SU-DHL-6 (cell line): Measurements from ENCODE around the gene CEP43.

Source experiments
- H2AFZ ChIP-seq: fragments of 200-600 bp; sonication (generic); 2 replicates; pipeline ENCODE4 v1.6.1; 2014; ENCODE audit warnings: low read depth, mild to moderate bottlenecking, moderate library complexity, mixed read lengths, antibody characterized with exemption, low read length; ENCODE audit not compliant: severe bottlenecking
- H3F3A ChIP-seq: fragments of 200-600 bp; shearing (Covaris generic); 2 replicates; pipeline ENCODE4 v1.6.0; 2016; ENCODE audit warnings: antibody characterized with exemption, mild to moderate bottlenecking; ENCODE audit not compliant: insufficient read depth
- H3K27ac ChIP-seq: fragments of 200-600 bp; sonication (generic); 2 replicates; pipeline ENCODE4 v1.5.1; 2016; ENCODE audit warnings: low read depth, mild to moderate bottlenecking, low read length, moderate library complexity, mixed read lengths
- H3K27me3 ChIP-seq: fragments of 200-600 bp; sonication (generic), shearing (Covaris generic); 2 replicates; pipeline ENCODE4 v1.6.0; 2014; ENCODE audit warnings: mild to moderate bottlenecking, low read length
- H3K36me3 ChIP-seq: fragments of 200-600 bp; sonication (generic); 2 replicates; pipeline ENCODE4 v1.6.1; 2014; ENCODE audit warnings: mild to moderate bottlenecking, low read length, mixed read lengths
- H3K4me2 ChIP-seq: fragments of 300-600, 200-600 bp; shearing (Covaris generic), sonication (generic); 2 replicates; pipeline ENCODE4 v1.6.0; 2014; ENCODE audit warnings: low read length, low read depth, mild to moderate bottlenecking; ENCODE audit not compliant: poor library complexity, severe bottlenecking
- H3K4me3 ChIP-seq: fragments of 200-600 bp; sonication (generic); 2 replicates; pipeline ENCODE4 v1.5.1; 2014; ENCODE audit warnings: antibody characterized with exemption, low read length, mild to moderate bottlenecking, mixed read lengths; ENCODE audit not compliant: insufficient read depth, poor library complexity, severe bottlenecking
- H3K79me2 ChIP-seq: fragments of 200-600 bp; sonication (generic); 2 replicates; pipeline ENCODE4 v1.6.1; 2014; ENCODE audit warnings: mild to moderate bottlenecking, low read length, moderate library complexity; ENCODE audit not compliant: insufficient read depth
- H3K9ac ChIP-seq: fragments of 200-600 bp; sonication (generic); 2 replicates; pipeline ENCODE4 v1.7.0; 2014; ENCODE audit warnings: mild to moderate bottlenecking, low read length
- H3K9me2 ChIP-seq: fragments of 200-600 bp; sonication (generic); replicated peaks from 2 replicates; pipeline ENCODE4 v1.6.1; 2014; ENCODE audit warnings: low read length; ENCODE audit not compliant: insufficient read depth
- H3K9me3 ChIP-seq: fragments of 200-600 bp; sonication (generic); 2 replicates; pipeline ENCODE4 v1.6.1; 2014; ENCODE audit warnings: low read length, mixed read lengths; ENCODE audit not compliant: insufficient read depth
- H4K20me1 ChIP-seq: fragments of 200-600 bp; sonication (generic); 2 replicates; pipeline ENCODE4 v1.6.1; 2014; ENCODE audit warnings: low read depth, mild to moderate bottlenecking, antibody characterized with exemption, low read length, moderate library complexity, mixed read lengths
- CTCF ChIP-seq: fragments of 200-600 bp; sonication (generic); IDR thresholded peaks from one replicate; pipeline ENCODE4 v1.5.1; 2017; ENCODE audit warnings: antibody characterized with exemption, mild to moderate bottlenecking, low read length, moderate library complexity; ENCODE audit not compliant: insufficient read depth, poor library complexity, severe bottlenecking
- EZH2phosphoT487 ChIP-seq: fragments of 200-600 bp; sonication (generic), shearing (Covaris generic); conservative IDR thresholded peaks from 2 replicates; pipeline ENCODE4 v1.6.1; 2018; ENCODE audit warnings: mild to moderate bottlenecking, antibody characterized with exemption, low read length, moderate library complexity, mixed read lengths

The CEP43 gene

DNA sequence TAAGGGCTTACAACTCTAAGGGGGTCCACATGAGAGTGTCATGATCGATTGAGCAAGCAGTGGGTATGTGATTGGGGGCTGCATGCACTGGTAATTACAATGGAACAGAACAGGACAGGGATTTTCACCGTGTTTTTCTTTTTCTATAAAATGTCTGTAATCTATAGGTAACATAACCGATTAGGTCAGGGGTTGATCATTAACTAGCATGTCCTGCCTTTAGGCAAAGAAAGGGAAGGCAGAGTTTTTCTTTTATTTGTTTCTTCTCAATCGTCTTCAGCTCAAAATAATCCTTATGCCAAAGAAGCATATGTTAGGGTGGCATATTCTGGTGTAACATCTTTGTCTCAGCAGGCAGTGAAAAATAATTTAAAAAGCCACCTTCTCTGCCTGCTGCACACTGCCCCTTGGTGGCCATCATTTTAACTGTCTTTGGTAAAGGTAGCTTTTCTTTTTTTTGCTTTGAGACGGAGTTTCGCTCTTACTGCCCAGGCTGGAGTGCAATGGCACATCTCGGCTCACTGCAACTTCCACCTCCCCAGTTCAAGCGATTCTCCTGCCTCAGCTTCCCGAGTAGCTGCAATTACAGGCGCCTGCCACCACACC, 9.7 kb upstream of the CEP43 start:
- no peaks in the 10 kb centered on the region for H3K9me2 ChIP-seq
- no peak overlapping the region for H3K4me2 ChIP-seq
- no peaks in the 10 kb centered on the region for H3K27me3 ChIP-seq
- no peak overlapping the region for H3K27ac ChIP-seq
- H4K20me1 ChIP-seq, result peaks cover 4% of the 10 kb centered on the region; the same call in 1 of the 2 replicates
- no peaks in the 10 kb centered on the region for H3F3A ChIP-seq
- peaks cover 85% of the 10 kb centered on the region for H3K79me2 ChIP-seq
- no peak for TF ChIP-seq EZH2phosphoT487
- peak; percentile 15 for TF ChIP-seq CTCF
- no peak overlapping the region for H2AFZ ChIP-seq
- H3K36me3 ChIP-seq, result 0 out of 2 replicates have a peak, but pooled peaks cover 6% of the 10 kb centered on the region
- H3K4me3 ChIP-seq, result no peak overlapping the region
- no peak overlapping the region for H3K9ac ChIP-seq
- no peaks in the 10 kb centered on the region for H3K9me3 ChIP-seq

DNA sequence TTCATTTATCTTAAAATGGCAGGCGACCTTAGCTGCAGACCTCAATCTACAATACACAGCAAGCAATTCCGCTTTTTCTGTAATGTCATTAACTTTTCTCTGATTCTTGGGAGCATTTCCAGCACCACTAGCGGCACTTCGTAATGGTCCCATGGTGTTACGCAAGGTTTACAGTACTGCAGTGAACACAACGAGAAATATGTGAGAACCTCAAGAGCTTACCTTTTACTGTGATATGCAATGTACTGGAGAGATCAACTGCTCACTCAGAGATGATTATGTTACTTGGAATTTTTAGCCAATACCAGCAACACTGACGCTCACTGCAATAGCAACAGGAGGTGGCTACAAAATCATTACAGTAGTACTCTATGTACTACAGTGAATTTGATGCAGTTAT, 2.8 kb upstream of the CEP43 start:
- H3K4me3 ChIP-seq, result no peak overlapping the region
- H3K9me2 ChIP-seq, result no peaks in the 10 kb centered on the region
- 0 out of 2 replicates have a peak, but pooled peaks cover 6% of the 10 kb centered on the region for H3F3A ChIP-seq
- H2AFZ ChIP-seq, result no peak overlapping the region
- H3K4me2 ChIP-seq, result no peak overlapping the region
- H3K27me3 ChIP-seq, result no peaks in the 10 kb centered on the region
- peaks cover 88% of the 10 kb centered on the region for H3K79me2 ChIP-seq
- peaks cover 15% of the 10 kb centered on the region; the same call in 1 of the 2 replicates for H4K20me1 ChIP-seq
- no peaks in the 10 kb centered on the region for H3K9me3 ChIP-seq
- H3K9ac ChIP-seq, result no peak overlapping the region
- H3K27ac ChIP-seq, result no peak overlapping the region
- TF ChIP-seq EZH2phosphoT487 (no peak), CTCF (no peak)
- 0 out of 2 replicates have a peak, but pooled peaks cover 6% of the 10 kb centered on the region for H3K36me3 ChIP-seq

DNA sequence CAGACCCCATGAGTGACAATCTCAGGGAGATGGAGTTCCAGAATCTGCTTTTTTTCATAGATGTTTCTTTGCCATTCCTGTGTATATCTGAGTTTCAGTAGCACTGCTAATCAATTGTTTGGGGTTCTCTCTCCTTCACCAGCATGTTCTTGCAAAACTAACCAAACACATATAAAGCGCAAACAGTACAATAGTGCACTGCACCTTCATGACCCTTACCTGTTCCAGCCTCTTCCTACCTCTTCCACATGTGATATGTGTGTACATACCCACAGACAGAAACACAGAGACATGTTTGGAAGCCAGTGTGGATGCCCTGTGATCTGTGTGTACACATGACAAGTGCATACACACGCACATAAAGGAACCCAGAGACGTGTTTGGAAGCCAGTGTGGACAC, 1.8 kb upstream of the CEP43 start:
- H3K27ac ChIP-seq, result no peak overlapping the region
- no peaks in the 10 kb centered on the region for H3K9me3 ChIP-seq
- 0 out of 2 replicates have a peak, but pooled peaks cover 6% of the 10 kb centered on the region for H3F3A ChIP-seq
- peak overlapping the region; percentile 96 for H3K9ac ChIP-seq
- no peaks in the 10 kb centered on the region for H3K27me3 ChIP-seq
- H3K36me3 ChIP-seq, result peaks cover 8% of the 10 kb centered on the region; the same call in 1 of the 2 replicates
- peak overlapping the region; percentile 50 for H3K4me2 ChIP-seq
- peak overlapping the region; percentile 91 for H3K4me3 ChIP-seq
- H3K9me2 ChIP-seq, result no peaks in the 10 kb centered on the region
- no peak overlapping the region for H2AFZ ChIP-seq
- peaks cover 15% of the 10 kb centered on the region; the same call in 1 of the 2 replicates for H4K20me1 ChIP-seq
- no peak for TF ChIP-seq EZH2phosphoT487
- no peak for TF ChIP-seq CTCF
- peaks cover 89% of the 10 kb centered on the region for H3K79me2 ChIP-seq
